ENCODE data around the gene SAMD1. TPM values are rescaled to one million over a fixed set of nuclear protein-coding genes. Genes with fewer than 3 reads are reported as not detected.
"Not testable (repeated sequence)": the region's sequence is repeated elsewhere in the genome, so short reads cannot be mapped to it uniquely, and the experiment has no call there.

SAMD1 gene
- total and polyA plus RNA-seq, 9 donors: 27.1 to 53.6 (median 44.6) TPM

GRCh38 chr19:14054099-14054498, 36.5 kb downstream of the SAMD1 start:
- no peak for DNase-seq
- Histone ChIP-seq H3K9me3 (replicated peaks; ENCODE audit: control insufficient read depth, low read depth, low read length) (no peaks in the 10 kb centered on the region), H3K27ac (ENCODE audit: low read length) (no peak overlapping the region), H3K4me3 (ENCODE audit: low read length) (no peak overlapping the region), H3K36me3 (ENCODE audit: control insufficient read depth, insufficient read depth, low read length) (no peaks in the 10 kb centered on the region), H3K4me1 (ENCODE audit: control insufficient read depth, insufficient read depth, low read length) (peaks cover 10% of the 10 kb centered on the region), H3K27me3 (ENCODE audit: control insufficient read depth, insufficient read depth, low read length) (peaks cover 33% of the 10 kb centered on the region)
- WGBS (ENCODE audit: insufficient coverage): 62% methylated on average over 6 of the region's 6 CpGs

- no peaks in the 10 kb centered on the region for H3K36me3 ChIP-seq (ENCODE audit: control insufficient read depth, insufficient read depth, low read length)
- peaks cover 27% of the 10 kb centered on the region for H3K27me3 ChIP-seq (ENCODE audit: control insufficient read depth, insufficient read depth, low read length)
- WGBS (ENCODE audit: insufficient coverage): 93% methylated on average over 11 of the region's 11 CpGs
- peaks cover 10% of the 10 kb centered on the region for H3K4me1 ChIP-seq (ENCODE audit: control insufficient read depth, insufficient read depth, low read length)
- H3K4me3 ChIP-seq (ENCODE audit: low read length): no peak overlapping the region
- no peak overlapping the region for H3K27ac ChIP-seq (ENCODE audit: low read length)
- peaks cover under 1% of the 10 kb centered on the region for H3K9me3 ChIP-seq (replicated peaks; ENCODE audit: control insufficient read depth, low read depth, low read length)
- no peak for DNase-seq
These were observed 37.1 kb downstream of the SAMD1 start for GRCh38 chr19:14053500-14053899.

GRCh38 chr19:14053032-14053431, 37.5 kb downstream of the SAMD1 start:
- Histone ChIP-seq H3K36me3 (ENCODE audit: control insufficient read depth, insufficient read depth, low read length) (no peaks in the 10 kb centered on the region), H3K4me1 (ENCODE audit: control insufficient read depth, insufficient read depth, low read length) (peaks cover 7% of the 10 kb centered on the region), H3K4me3 (ENCODE audit: low read length) (no peak overlapping the region), H3K27ac (ENCODE audit: low read length) (no peak overlapping the region), H3K9me3 (replicated peaks; ENCODE audit: control insufficient read depth, low read depth, low read length) (peaks cover 2% of the 10 kb centered on the region), H3K27me3 (ENCODE audit: control insufficient read depth, insufficient read depth, low read length) (peaks cover 22% of the 10 kb centered on the region)
- 75% methylated on average over 2 of the region's 3 CpGs for WGBS (ENCODE audit: insufficient coverage)
- DNase-seq: no peak

GRCh38 chr19:14052470-14052869, 38.1 kb downstream of the SAMD1 start:
- H3K27ac ChIP-seq (ENCODE audit: low read length): no peak overlapping the region
- peaks cover 17% of the 10 kb centered on the region for H3K27me3 ChIP-seq (ENCODE audit: control insufficient read depth, insufficient read depth, low read length)
- no peaks in the 10 kb centered on the region for H3K36me3 ChIP-seq (ENCODE audit: control insufficient read depth, insufficient read depth, low read length)
- 85% methylated on average over 3 of the region's 6 CpGs for WGBS (ENCODE audit: insufficient coverage)
- no peak for DNase-seq
- peaks cover 2% of the 10 kb centered on the region for H3K9me3 ChIP-seq (replicated peaks; ENCODE audit: control insufficient read depth, low read depth, low read length)
- peaks cover 2% of the 10 kb centered on the region for H3K4me1 ChIP-seq (ENCODE audit: control insufficient read depth, insufficient read depth, low read length)
- no peak overlapping the region for H3K4me3 ChIP-seq (ENCODE audit: low read length)

- H3K9me3 ChIP-seq (replicated peaks; ENCODE audit: control insufficient read depth, low read depth, low read length): peaks cover 2% of the 10 kb centered on the region
- peaks cover 1% of the 10 kb centered on the region for H3K4me1 ChIP-seq (ENCODE audit: control insufficient read depth, insufficient read depth, low read length)
- no peaks in the 10 kb centered on the region for H3K36me3 ChIP-seq (ENCODE audit: control insufficient read depth, insufficient read depth, low read length)
- no peak for DNase-seq
- WGBS (ENCODE audit: insufficient coverage): 75% methylated on average over 6 of the region's 9 CpGs
- peaks cover 14% of the 10 kb centered on the region for H3K27me3 ChIP-seq (ENCODE audit: control insufficient read depth, insufficient read depth, low read length)
- no peak overlapping the region for H3K4me3 ChIP-seq (ENCODE audit: low read length)
- H3K27ac ChIP-seq (ENCODE audit: low read length): no peak overlapping the region
These were observed 38.6 kb downstream of the SAMD1 start for GRCh38 chr19:14051980-14052379.

GRCh38 chr19:14050961-14051360, 39.6 kb downstream of the SAMD1 start:
- H3K27ac ChIP-seq (ENCODE audit: low read length); DNase-seq; H3K27me3 ChIP-seq (ENCODE audit: control insufficient read depth, insufficient read depth, low read length); H3K4me3 ChIP-seq (ENCODE audit: low read length); H3K9me3 ChIP-seq (replicated peaks; ENCODE audit: control insufficient read depth, low read depth, low read length); H3K36me3 ChIP-seq (ENCODE audit: control insufficient read depth, insufficient read depth, low read length); H3K4me1 ChIP-seq (ENCODE audit: control insufficient read depth, insufficient read depth, low read length): not testable (repeated sequence)
- 94% methylated on average over 7 of the region's 11 CpGs for WGBS (ENCODE audit: insufficient coverage)

- peaks cover 8% of the 10 kb centered on the region for H3K27me3 ChIP-seq (ENCODE audit: control insufficient read depth, insufficient read depth, low read length)
- no peak overlapping the region for H3K4me3 ChIP-seq (ENCODE audit: low read length)
- WGBS (ENCODE audit: insufficient coverage): no CpG with 5 or more reads among the region's 4 CpGs
- no peaks in the 10 kb centered on the region for H3K36me3 ChIP-seq (ENCODE audit: control insufficient read depth, insufficient read depth, low read length)
- H3K9me3 ChIP-seq (replicated peaks; ENCODE audit: control insufficient read depth, low read depth, low read length): peaks cover 2% of the 10 kb centered on the region
- DNase-seq: no peak
- no peaks in the 10 kb centered on the region for H3K4me1 ChIP-seq (ENCODE audit: control insufficient read depth, insufficient read depth, low read length)
- no peak overlapping the region for H3K27ac ChIP-seq (ENCODE audit: low read length)
These were observed 40.0 kb downstream of the SAMD1 start for GRCh38 chr19:14050512-14050911.

GRCh38 chr19:14048443-14049153, 42.0 kb downstream of the SAMD1 start:
- Histone ChIP-seq H3K27ac (ENCODE audit: low read length) (no peak overlapping the region), H3K36me3 (ENCODE audit: control insufficient read depth, insufficient read depth, low read length) (no peaks in the 10 kb centered on the region), H3K27me3 (ENCODE audit: control insufficient read depth, insufficient read depth, low read length) (peaks cover 4% of the 10 kb centered on the region), H3K9me3 (replicated peaks; ENCODE audit: control insufficient read depth, low read depth, low read length) (peaks cover 2% of the 10 kb centered on the region), H3K4me3 (ENCODE audit: low read length) (no peak overlapping the region), H3K4me1 (ENCODE audit: control insufficient read depth, insufficient read depth, low read length) (no peaks in the 10 kb centered on the region)
- DNase-seq: no peak
- WGBS (ENCODE audit: insufficient coverage): 57% methylated on average over 3 of the region's 8 CpGs

GRCh38 chr19:14047866-14048265, 42.7 kb downstream of the SAMD1 start:
- H3K27ac ChIP-seq (ENCODE audit: low read length); H3K36me3 ChIP-seq (ENCODE audit: control insufficient read depth, insufficient read depth, low read length); H3K4me1 ChIP-seq (ENCODE audit: control insufficient read depth, insufficient read depth, low read length); H3K4me3 ChIP-seq (ENCODE audit: low read length); H3K27me3 ChIP-seq (ENCODE audit: control insufficient read depth, insufficient read depth, low read length); DNase-seq; H3K9me3 ChIP-seq (replicated peaks; ENCODE audit: control insufficient read depth, low read depth, low read length): not testable (repeated sequence)
- 88% methylated on average over 2 of the region's 10 CpGs for WGBS (ENCODE audit: insufficient coverage)

GRCh38 chr19:14042659-14043608, 47.6 kb downstream of the SAMD1 start:
- 80% methylated on average over 1 of the region's 19 CpGs for WGBS (ENCODE audit: insufficient coverage)
- peak; percentile 92 for DNase-seq
- H3K4me3 ChIP-seq (ENCODE audit: low read length): not testable (repeated sequence)

More at GRCh38 chr19:14042659-14043608, 47.6 kb downstream of the SAMD1 start:
- not testable (repeated sequence) for H3K9me3 ChIP-seq (replicated peaks; ENCODE audit: control insufficient read depth, low read depth, low read length); H3K4me1 ChIP-seq (ENCODE audit: control insufficient read depth, insufficient read depth, low read length); H3K27me3 ChIP-seq (ENCODE audit: control insufficient read depth, insufficient read depth, low read length); H3K36me3 ChIP-seq (ENCODE audit: control insufficient read depth, insufficient read depth, low read length)
- peak overlapping the region; percentile 72 for H3K27ac ChIP-seq (ENCODE audit: low read length)
